Right lobe of liver (tissue), 6 donors: ENCODE data around the gene RASAL1. TPM values are rescaled to one million over a fixed set of nuclear protein-coding genes. Genes with fewer than 3 reads are reported as not detected.
A peak's percentile ranks its signal among the peaks of the same experiment; 100 is the strongest.

ENCODE experiments used
- ATAC-seq, 4 donors: fragments of 200-7000 bp; cut with Tn5 transposase; one replicate each; pipeline ENCODE4 v1.9.1; 2020; ENCODE audit warnings: mild to moderate bottlenecking in 4 of 4, moderate library complexity in 4 of 4
- DNase-seq, 3 donors: peaks; one replicate each; pipeline ENCODE4 v3.0.0-alpha.2; 2020
- H3K27ac ChIP-seq, 3 donors: fragments of 200-600 bp; one replicate each; pipeline ENCODE4 v1.8.0; 2022
- H3K27me3 ChIP-seq, 2 donors: fragments of 200-600 bp; one replicate each; pipeline ENCODE4 v1.8.0; 2022
- H3K36me3 ChIP-seq, 4 donors: fragments of 200-600 bp; sonication (generic) in 1 of 4; one replicate each; pipeline versions ENCODE4 v1.5.1 to v1.8.0; 2017 to 2022; ENCODE audit warnings: control low read depth in 1 of 4
- H3K4me1 ChIP-seq, 4 donors: fragments of 200-600 bp; sonication (generic) in 1 of 4; one replicate each; pipeline versions ENCODE4 v1.5.1 to v1.8.0; 2017 to 2022; ENCODE audit warnings: control low read depth in 1 of 4
- H3K4me3 ChIP-seq, 3 donors: fragments of 200-600 bp; one replicate each; pipeline ENCODE4 v1.8.0; 2022
- H3K9me3 ChIP-seq, 4 donors: fragments of 200-600 bp; sonication (generic) in 1 of 4; one replicate each; pipeline versions ENCODE4 v1.5.1 to v1.8.0; 2017 to 2022; ENCODE audit warnings: control low read depth in 1 of 4
- CTCF ChIP-seq, 4 donors: fragments of 200-600 bp in 3 of 4; fragments of 450-650 bp in 1 of 4; IDR thresholded peaks; one replicate each; pipeline versions ENCODE4 v1.5.1 to v1.8.0; 2016 to 2022; ENCODE audit warnings: antibody characterized with exemption in 4 of 4, mild to moderate bottlenecking in 2 of 4
- POLR2A ChIP-seq: fragments of 450-650 bp; IDR thresholded peaks from one replicate; pipeline ENCODE4 v1.6.1; 2017; ENCODE audit warnings: antibody characterized with exemption, mild to moderate bottlenecking
- WGBS: methylation state at CpG from one replicate; pipeline ENCODE4 v1.1.6; 2018; ENCODE audit warnings: low coverage, low lambda C conversion rate; ENCODE audit not compliant: insufficient coverage; ENCODE audit errors: missing lambda C conversion rate; 5-methylcytosine and 5-hydroxymethylcytosine counted together
- intact Hi-C, 2 donors: fragments of 100-400 bp; cut with DNase I; formaldehyde crosslinking; loops; one replicate each; pipeline versions ENCODE4 v1.11.2 to v1.14.1; 2022
- total RNA-seq, 6 experiments: library from RNA; depleted of rRNA in 2 of 6; stranded (reverse); fragments of >200 nt in 2 of 6; fragmentation: NEBNext Ultra II Directional in 3 of 6; extraction: Animal tissue kit (Norgen Biotek cat#: 25700) in 3 of 6; gene quantifications; one replicate each; pipeline versions ENCODE4 v1.1.0 to v1.2.4, GENCODE V29; 2016 to 2023
- donor health status: DM: no; HTN: yes; CAD: no.
- donor health status: DM: no; HTN: no; CAD: no.
- donor health status: DM: no; HTN: no; CAD: no.
- donor health status: DM: no; HTN: yes; CAD: no.
- donor health status: DM: no; HTN: yes; CAD: no.

Gene RASAL1
- total RNA-seq, 6 experiments from 2014 or later = 0.10 to 0.24 (median 0.15) TPM; not detected in 2

DNA sequence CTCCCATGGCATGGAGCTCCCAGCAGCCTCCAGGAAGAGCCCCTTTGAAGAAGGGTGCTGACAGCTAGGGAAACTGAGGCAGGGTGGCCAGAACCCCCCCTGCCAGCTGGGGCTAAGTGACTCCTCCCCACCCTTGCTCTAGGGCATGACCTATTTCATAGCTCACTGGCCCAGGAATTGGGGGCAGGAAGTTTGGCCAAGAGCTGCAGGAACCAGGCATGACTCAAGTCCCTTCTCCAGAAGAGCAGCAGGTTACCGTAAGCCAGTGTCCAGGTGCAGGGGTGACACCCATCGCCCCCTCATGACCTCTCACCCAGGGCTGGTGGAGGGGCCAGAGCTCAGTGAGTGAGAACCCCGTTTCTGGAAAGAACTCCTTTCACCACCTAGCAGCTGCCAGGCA, 1.9 kb downstream of the RASAL1 start:
- DNase-seq (peak in 1 of 3 donors; percentile 25), ATAC-seq (no peak)
- H3K27me3 ChIP-seq = no peaks in the 10 kb centered on the region
- intact Hi-C loops = no loop called here
- no peaks in the 10 kb centered on the region for H3K9me3 ChIP-seq
- no peaks in the 10 kb centered on the region for H3K4me1 ChIP-seq
- no peak overlapping the region for H3K27ac ChIP-seq
- WGBS = no CpG with 5 or more reads among the region's 3 CpGs
- H3K36me3 ChIP-seq = no peaks in the 10 kb centered on the region
- TF ChIP-seq CTCF (IDR thresholded peaks at IDR 0.05) (no peak), POLR2A (no peak)
- no peak overlapping the region for H3K4me3 ChIP-seq

DNA sequence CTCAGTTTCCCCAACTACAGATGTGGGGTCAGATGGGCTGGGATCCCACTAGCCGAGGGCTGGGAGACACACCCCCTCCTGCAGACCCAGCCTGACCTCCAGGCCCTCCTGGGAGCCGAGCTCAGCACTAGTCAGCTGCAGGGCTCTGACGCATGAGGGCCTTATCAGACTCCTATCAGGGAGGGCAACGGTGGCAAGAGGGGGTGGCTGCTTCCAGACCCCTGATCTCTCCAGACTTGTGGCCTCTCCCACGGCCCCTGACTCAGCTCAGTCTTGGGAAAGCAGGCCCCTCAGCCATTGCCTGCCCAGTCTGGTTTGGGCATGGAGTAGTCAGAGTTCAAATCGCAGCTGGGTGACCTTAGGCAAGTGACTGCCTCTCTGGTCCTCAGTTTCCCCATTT, 2.5 kb downstream of the RASAL1 start:
- TF ChIP-seq CTCF (IDR thresholded peaks at IDR 0.05) (no peak), POLR2A (no peak)
- DNase-seq (peak in 1 of 3 donors; percentile 17), ATAC-seq (no peak)
- H3K4me3 ChIP-seq = no peak overlapping the region
- H3K36me3 ChIP-seq = no peaks in the 10 kb centered on the region
- H3K9me3 ChIP-seq = no peaks in the 10 kb centered on the region
- no peaks in the 10 kb centered on the region for H3K27me3 ChIP-seq
- H3K4me1 ChIP-seq = no peaks in the 10 kb centered on the region
- no peak overlapping the region for H3K27ac ChIP-seq
- intact Hi-C loops = no loop called here
- 33% methylated on average over 1 of the region's 6 CpGs for WGBS

- Histone ChIP-seq H3K4me1 (no peaks in the 10 kb centered on the region), H3K27me3 (no peaks in the 10 kb centered on the region), H3K4me3 (no peak overlapping the region), H3K27ac (no peak overlapping the region), H3K9me3 (no peaks in the 10 kb centered on the region), H3K36me3 (no peaks in the 10 kb centered on the region)
- intact Hi-C loops = no loop called here
- DNase-seq = no peak
- ATAC-seq = no peak
- 40% methylated on average over 1 of the region's 1 CpG for WGBS
- no peak for TF ChIP-seq POLR2A
- no peak for TF ChIP-seq CTCF (IDR thresholded peaks at IDR 0.05)
Observed at GRCh38 chr12:113131556-113131955, 4.0 kb downstream of the RASAL1 start.

DNA sequence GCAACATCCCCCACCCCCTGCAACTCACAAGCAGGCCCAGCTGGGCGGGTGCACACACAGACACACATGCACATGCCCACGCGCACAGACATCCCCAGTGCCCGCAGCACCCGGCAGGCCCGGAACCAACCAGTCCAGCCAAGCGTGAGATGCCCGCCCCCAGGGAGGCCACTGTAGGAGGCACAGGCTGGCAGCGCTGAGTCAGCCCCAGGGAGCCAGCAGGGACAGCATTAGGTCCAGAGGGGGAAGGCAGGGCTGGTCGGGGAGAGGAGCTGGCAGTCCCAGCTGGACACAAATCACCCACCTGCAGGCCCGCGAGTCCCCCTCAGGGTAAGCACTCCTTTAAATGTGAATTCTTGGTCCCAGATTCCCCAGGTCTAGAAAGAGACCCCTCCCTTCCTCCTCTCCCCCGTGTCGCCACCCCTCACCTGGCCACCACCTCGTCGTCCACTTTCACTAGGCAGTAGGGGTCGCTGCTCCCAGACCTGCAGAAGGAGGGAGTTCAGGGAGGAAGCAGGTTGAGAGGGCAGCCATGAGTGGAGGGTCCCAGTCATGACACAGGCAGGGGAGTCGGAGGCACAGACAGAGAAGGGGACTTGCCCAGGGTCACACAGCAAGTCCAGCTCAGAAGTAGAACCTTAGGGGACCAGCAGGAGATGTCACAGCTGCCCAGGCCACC, 5.0 kb downstream of the RASAL1 start:
- peak in 1 of 3 donors; percentile 46 for DNase-seq

More for the DNA sequence above, 5.0 kb downstream of the RASAL1 start:
- Histone ChIP-seq H3K27ac (no peak overlapping the region), H3K36me3 (no peaks in the 10 kb centered on the region), H3K4me3 (no peak overlapping the region), H3K9me3 (no peaks in the 10 kb centered on the region), H3K4me1 (no peaks in the 10 kb centered on the region), H3K27me3 (no peaks in the 10 kb centered on the region)
- TF ChIP-seq CTCF (IDR thresholded peaks at IDR 0.05) (peak in 1 of 4 donors; percentile 8), POLR2A (no peak)
- WGBS = 38% methylated on average over 2 of the region's 18 CpGs
- intact Hi-C loops = no loop called here
- ATAC-seq = peak in 1 of 4 donors; percentile 27
